ENCODE data around the gene NHERF1. TPM values are rescaled to one million over a fixed set of nuclear protein-coding genes. Genes with fewer than 3 reads are reported as not detected.

The NHERF1 gene
- total RNA-seq, 1 donor from 2014 or later = 36.3 TPM

GRCh38 chr17:74702116-74702871, 46.1 kb upstream of the NHERF1 start:
- H3K4me3 Mint-ChIP-seq (ENCODE audit: unreplicated experiment) = no peak overlapping the region
- H3K9ac ChIP-seq (ENCODE audit: low read length) = no peak overlapping the region
- no peak overlapping the region for H2AFZ ChIP-seq (ENCODE audit: low read depth, low read length)
- no peaks in the 10 kb centered on the region for H3K36me3 Mint-ChIP-seq (ENCODE audit: low read depth, unreplicated experiment)
- no peak for DNase-seq (ENCODE audit: low read depth)
- no peak overlapping the region for H3K27ac ChIP-seq (ENCODE audit: low read depth, low read length)
- no peak for FAIRE-seq
- no peak overlapping the region for H3K4me2 ChIP-seq (ENCODE audit: low read length)
- H3K27me3 ChIP-seq (ENCODE audit: insufficient read depth, low read length) = no peaks in the 10 kb centered on the region
- H3K9me3 Mint-ChIP-seq (ENCODE audit: unreplicated experiment) = peaks cover 11% of the 10 kb centered on the region
- H4K20me1 ChIP-seq (ENCODE audit: insufficient read depth, low read length) = no peaks in the 10 kb centered on the region
- no peaks in the 10 kb centered on the region for H3K79me2 ChIP-seq (ENCODE audit: insufficient read depth, low read length)
- H3K4me1 ChIP-seq (ENCODE audit: insufficient read depth, low read length) = no peaks in the 10 kb centered on the region
- no peaks in the 10 kb centered on the region for H3K4me1 Mint-ChIP-seq (ENCODE audit: low read depth, unreplicated experiment)
- no peaks in the 10 kb centered on the region for H3K9me3 ChIP-seq (ENCODE audit: insufficient read depth, low read depth, low read length)
- TF ChIP-seq EZH2 (IDR thresholded peaks at IDR 0.05; ENCODE audit: insufficient read depth, low read length) (no peak), CTCF (IDR thresholded peaks at IDR 0.05; ENCODE audit: insufficient read depth, low read depth, low read length) (no peak)
- no peak overlapping the region for H3K27ac Mint-ChIP-seq (ENCODE audit: unreplicated experiment)
- peaks cover 57% of the 10 kb centered on the region for H3K27me3 Mint-ChIP-seq (ENCODE audit: low read depth, unreplicated experiment)
- no peak overlapping the region for H3K4me3 ChIP-seq (ENCODE audit: insufficient read depth, low read depth, low read length)
- no peaks in the 10 kb centered on the region for H3K36me3 ChIP-seq (ENCODE audit: insufficient read depth, low read length)

GRCh38 chr17:74703311-74703710, 45.1 kb upstream of the NHERF1 start:
- no peak overlapping the region for H2AFZ ChIP-seq (ENCODE audit: low read depth, low read length)
- H3K27ac Mint-ChIP-seq (ENCODE audit: unreplicated experiment) = no peak overlapping the region
- DNase-seq (ENCODE audit: low read depth) (no peak), FAIRE-seq (no peak)
- H3K4me1 ChIP-seq (ENCODE audit: insufficient read depth, low read length) = no peaks in the 10 kb centered on the region
- no peaks in the 10 kb centered on the region for H3K79me2 ChIP-seq (ENCODE audit: insufficient read depth, low read length)
- H3K4me1 Mint-ChIP-seq (ENCODE audit: low read depth, unreplicated experiment) = no peaks in the 10 kb centered on the region
- H3K9ac ChIP-seq (ENCODE audit: low read length) = no peak overlapping the region
- no peaks in the 10 kb centered on the region for H3K36me3 Mint-ChIP-seq (ENCODE audit: low read depth, unreplicated experiment)
- H3K27me3 ChIP-seq (ENCODE audit: insufficient read depth, low read length) = no peaks in the 10 kb centered on the region
- H4K20me1 ChIP-seq (ENCODE audit: insufficient read depth, low read length) = no peaks in the 10 kb centered on the region
- no peak overlapping the region for H3K27ac ChIP-seq (ENCODE audit: low read depth, low read length)
- no peak overlapping the region for H3K4me3 ChIP-seq (ENCODE audit: insufficient read depth, low read depth, low read length)
- H3K4me3 Mint-ChIP-seq (ENCODE audit: unreplicated experiment) = no peak overlapping the region
- TF ChIP-seq EZH2 (IDR thresholded peaks at IDR 0.05; ENCODE audit: insufficient read depth, low read length) (no peak), CTCF (IDR thresholded peaks at IDR 0.05; ENCODE audit: insufficient read depth, low read depth, low read length) (no peak)
- H3K9me3 Mint-ChIP-seq (ENCODE audit: unreplicated experiment) = peaks cover 11% of the 10 kb centered on the region
- H3K9me3 ChIP-seq (ENCODE audit: insufficient read depth, low read depth, low read length) = no peaks in the 10 kb centered on the region
- H3K27me3 Mint-ChIP-seq (ENCODE audit: low read depth, unreplicated experiment) = peaks cover 51% of the 10 kb centered on the region
- H3K36me3 ChIP-seq (ENCODE audit: insufficient read depth, low read length) = no peaks in the 10 kb centered on the region
- no peak overlapping the region for H3K4me2 ChIP-seq (ENCODE audit: low read length)

GRCh38 chr17:74704544-74704943, 43.9 kb upstream of the NHERF1 start:
- H3K9me3 Mint-ChIP-seq (ENCODE audit: unreplicated experiment) = peaks cover 11% of the 10 kb centered on the region
- H3K36me3 ChIP-seq (ENCODE audit: insufficient read depth, low read length) = no peaks in the 10 kb centered on the region
- TF ChIP-seq EZH2 (IDR thresholded peaks at IDR 0.05; ENCODE audit: insufficient read depth, low read length) (no peak), CTCF (IDR thresholded peaks at IDR 0.05; ENCODE audit: insufficient read depth, low read depth, low read length) (no peak)
- no peak overlapping the region for H3K4me3 ChIP-seq (ENCODE audit: insufficient read depth, low read depth, low read length)
- H3K9ac ChIP-seq (ENCODE audit: low read length) = no peak overlapping the region
- H3K4me3 Mint-ChIP-seq (ENCODE audit: unreplicated experiment) = no peak overlapping the region
- H2AFZ ChIP-seq (ENCODE audit: low read depth, low read length) = no peak overlapping the region
- H3K4me1 ChIP-seq (ENCODE audit: insufficient read depth, low read length) = no peaks in the 10 kb centered on the region
- no peak overlapping the region for H3K4me2 ChIP-seq (ENCODE audit: low read length)
- no peak overlapping the region for H3K27ac ChIP-seq (ENCODE audit: low read depth, low read length)
- DNase-seq (ENCODE audit: low read depth) = no peak
- no peaks in the 10 kb centered on the region for H3K4me1 Mint-ChIP-seq (ENCODE audit: low read depth, unreplicated experiment)
- H3K9me3 ChIP-seq (ENCODE audit: insufficient read depth, low read depth, low read length) = no peaks in the 10 kb centered on the region
- H3K27me3 Mint-ChIP-seq (ENCODE audit: low read depth, unreplicated experiment) = peaks cover 51% of the 10 kb centered on the region
- H3K36me3 Mint-ChIP-seq (ENCODE audit: low read depth, unreplicated experiment) = no peaks in the 10 kb centered on the region
- H3K27ac Mint-ChIP-seq (ENCODE audit: unreplicated experiment) = no peak overlapping the region
- no peaks in the 10 kb centered on the region for H4K20me1 ChIP-seq (ENCODE audit: insufficient read depth, low read length)
- H3K27me3 ChIP-seq (ENCODE audit: insufficient read depth, low read length) = no peaks in the 10 kb centered on the region
- FAIRE-seq = no peak
- H3K79me2 ChIP-seq (ENCODE audit: insufficient read depth, low read length) = no peaks in the 10 kb centered on the region

Data from astrocyte (in vitro differentiated cells and primary cell).